HG03159 (cell line): ENCODE results near the gene CHURC1.
"Not testable (repeated sequence)": the region's sequence is repeated elsewhere in the genome, so short reads cannot be mapped to it uniquely, and the experiment has no call there.

Experiments used
- ATAC-seq: cut with Tn5 transposase; IDR thresholded peaks from one replicate; pipeline ENCODE4 v1.9.1; 2021; ENCODE audit warnings: mild to moderate bottlenecking, moderate library complexity; ENCODE audit not compliant: unreplicated experiment

Gene CHURC1

GRCh38 chr14:64906022-64906421 lies 8.2 kb upstream of the CHURC1 start:
- no peak for ATAC-seq

GRCh38 chr14:64910847-64911495 lies 3.3 kb upstream of the CHURC1 start:
- no peak for ATAC-seq

DNA sequence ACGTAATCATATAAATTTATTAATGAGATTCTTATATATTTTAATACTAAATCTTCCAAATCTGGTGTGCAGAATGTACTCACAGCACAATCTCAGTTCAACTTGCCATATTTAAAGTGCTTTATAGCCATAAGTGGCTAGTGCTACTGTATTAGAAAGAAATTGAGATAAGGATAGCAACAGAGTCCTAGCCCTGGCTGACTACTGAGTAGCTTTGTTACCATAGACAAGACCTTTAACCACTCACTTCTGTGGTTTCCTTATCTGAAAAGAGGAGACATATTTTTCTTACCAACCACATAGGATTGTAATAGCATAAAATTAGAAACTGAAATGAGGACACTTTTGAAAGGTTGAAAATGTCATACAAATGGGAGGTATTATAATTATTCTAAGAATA lies 2.0 kb upstream of the CHURC1 start:
- no peak for ATAC-seq

DNA sequence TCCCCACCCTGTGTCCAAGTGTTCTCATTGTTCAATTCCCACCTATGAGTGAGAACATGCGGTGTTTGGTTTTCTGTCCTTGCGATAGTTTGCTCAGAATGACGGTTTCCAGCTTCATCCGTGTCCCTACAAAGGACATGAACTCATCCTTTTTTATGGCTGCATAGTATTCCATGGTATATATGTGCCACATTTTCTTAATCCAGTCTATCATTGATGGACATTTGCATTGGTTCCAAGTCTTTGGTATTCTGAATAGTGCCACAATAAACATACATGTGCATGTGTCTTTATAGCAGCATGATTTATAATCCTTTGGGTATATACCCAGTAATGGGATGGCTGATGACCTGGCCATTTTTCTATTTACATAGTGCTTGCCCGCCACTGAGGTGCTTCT lies 778 bp upstream of the CHURC1 start:
- not testable (repeated sequence) for ATAC-seq

DNA sequence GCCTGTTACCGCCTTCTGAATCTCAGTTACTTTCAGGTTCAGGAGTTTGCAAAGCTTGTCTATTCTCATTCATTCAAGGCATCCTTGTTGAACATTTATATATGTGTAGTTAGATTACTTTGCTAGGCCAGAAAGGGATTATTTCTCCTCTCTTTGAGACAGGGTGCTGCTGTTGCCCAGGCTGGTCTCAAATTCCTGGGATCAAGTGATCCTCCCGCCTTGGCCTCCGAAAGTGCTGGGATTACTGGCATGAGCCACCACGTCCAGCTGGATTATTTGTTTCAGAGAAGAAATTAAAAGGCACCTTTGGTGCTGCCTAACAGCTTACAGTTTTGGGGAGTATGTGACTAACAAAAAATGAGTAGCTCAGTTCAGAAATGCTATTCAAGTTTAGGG lies 772 bp downstream of the CHURC1 start:
- no peak for ATAC-seq

- ATAC-seq: no peak
Observed at GRCh38 chr14:64915797-64916196, 1.5 kb downstream of the CHURC1 start.

DNA sequence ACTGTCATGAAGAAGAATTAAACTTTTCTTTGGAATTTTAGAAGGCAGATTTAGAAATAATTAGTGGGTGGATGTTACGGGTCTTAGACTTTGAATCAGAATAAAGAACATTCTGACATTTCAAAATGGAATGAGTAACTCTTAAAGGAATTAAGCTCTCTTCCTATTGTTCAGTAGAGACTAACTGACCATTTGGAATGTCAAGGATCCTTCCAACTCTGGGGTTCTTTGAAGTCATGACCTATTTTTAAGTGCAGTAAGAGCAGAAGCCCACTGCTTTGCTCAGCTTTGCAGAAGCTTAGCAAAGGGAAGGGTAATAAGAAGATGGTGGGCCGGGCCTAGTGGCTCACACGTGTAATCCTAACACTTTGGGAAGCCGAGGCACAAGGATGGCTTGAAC lies 4.0 kb downstream of the CHURC1 start:
- ATAC-seq: no peak

DNA sequence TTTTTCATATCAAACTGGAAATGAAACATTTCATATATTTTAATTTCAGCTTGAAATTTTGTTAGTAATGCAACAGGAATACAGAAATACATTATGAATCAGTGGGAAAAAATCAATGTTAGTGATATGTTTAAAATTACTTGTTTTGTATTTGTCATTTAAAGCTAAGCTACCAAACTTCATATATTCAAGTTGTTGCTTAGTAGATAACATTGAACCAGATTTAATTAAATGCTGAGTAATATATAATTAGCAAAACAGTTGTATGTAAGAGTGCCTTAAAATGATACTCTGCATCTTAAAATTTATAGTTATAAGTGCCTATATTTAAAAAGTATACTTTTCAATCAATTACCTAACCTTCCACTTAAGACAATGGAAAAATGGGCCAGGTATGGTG lies 5.0 kb downstream of the CHURC1 start:
- no peak for ATAC-seq

- ATAC-seq: no peak
Observed at GRCh38 chr14:64919618-64920017, 5.4 kb downstream of the CHURC1 start.

- ATAC-seq: no peak
Observed at GRCh38 chr14:64920465-64920864, 6.2 kb downstream of the CHURC1 start.

- ATAC-seq: no peak
Observed at GRCh38 chr14:64923015-64923414, 8.8 kb downstream of the CHURC1 start.

DNA sequence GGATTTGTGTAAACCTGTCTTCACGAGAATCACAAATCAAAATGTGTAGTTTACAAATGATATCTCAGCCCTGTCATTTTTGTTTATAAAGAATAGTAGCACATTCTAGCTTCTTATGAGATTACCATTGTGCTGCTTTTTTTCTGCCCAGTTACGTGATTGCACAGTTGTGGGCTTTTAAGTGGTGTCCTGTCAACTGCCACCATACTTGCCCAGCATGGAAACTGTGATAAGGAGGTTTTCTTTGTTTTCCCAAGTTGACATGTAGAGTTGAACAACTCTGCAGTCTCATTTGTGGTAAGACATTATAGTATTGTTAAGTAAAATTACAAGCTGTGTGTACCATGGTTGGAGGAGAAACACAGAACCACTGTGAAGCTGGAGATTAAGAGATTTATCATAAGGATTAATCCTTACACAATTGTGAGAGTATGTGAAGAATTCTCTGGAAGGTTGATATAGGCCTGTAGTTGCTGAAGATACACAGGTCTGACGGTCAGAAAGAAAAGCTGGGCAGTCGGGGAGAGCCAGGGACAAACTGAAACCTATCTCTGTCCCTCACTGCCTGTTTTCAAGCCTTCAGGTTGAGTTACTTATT lies 12.2 kb downstream of the CHURC1 start:
- ATAC-seq: no peak

GRCh38 chr14:64927031-64927430 lies 12.8 kb downstream of the CHURC1 start:
- ATAC-seq: no peak

- peak; percentile 80 for ATAC-seq
Observed at GRCh38 chr14:64928239-64929013, 14.2 kb downstream of the CHURC1 start.

DNA sequence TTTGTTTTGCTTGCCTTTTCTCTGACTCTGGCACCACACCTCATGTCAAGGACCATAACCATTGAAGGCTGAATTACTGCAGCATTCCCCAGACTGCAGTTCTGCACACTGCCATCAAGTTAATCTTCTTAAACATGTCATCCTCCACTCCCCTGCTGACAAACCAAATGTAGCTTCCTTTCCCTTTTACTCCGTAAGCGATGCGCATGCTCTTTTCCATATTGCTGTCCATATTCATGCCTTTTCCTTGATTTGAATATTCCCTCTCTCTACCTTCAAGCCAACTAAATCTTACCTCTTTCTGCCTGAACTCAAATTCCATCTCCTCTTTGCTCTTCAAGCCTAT lies 14.7 kb downstream of the CHURC1 start:
- ATAC-seq: no peak

DNA sequence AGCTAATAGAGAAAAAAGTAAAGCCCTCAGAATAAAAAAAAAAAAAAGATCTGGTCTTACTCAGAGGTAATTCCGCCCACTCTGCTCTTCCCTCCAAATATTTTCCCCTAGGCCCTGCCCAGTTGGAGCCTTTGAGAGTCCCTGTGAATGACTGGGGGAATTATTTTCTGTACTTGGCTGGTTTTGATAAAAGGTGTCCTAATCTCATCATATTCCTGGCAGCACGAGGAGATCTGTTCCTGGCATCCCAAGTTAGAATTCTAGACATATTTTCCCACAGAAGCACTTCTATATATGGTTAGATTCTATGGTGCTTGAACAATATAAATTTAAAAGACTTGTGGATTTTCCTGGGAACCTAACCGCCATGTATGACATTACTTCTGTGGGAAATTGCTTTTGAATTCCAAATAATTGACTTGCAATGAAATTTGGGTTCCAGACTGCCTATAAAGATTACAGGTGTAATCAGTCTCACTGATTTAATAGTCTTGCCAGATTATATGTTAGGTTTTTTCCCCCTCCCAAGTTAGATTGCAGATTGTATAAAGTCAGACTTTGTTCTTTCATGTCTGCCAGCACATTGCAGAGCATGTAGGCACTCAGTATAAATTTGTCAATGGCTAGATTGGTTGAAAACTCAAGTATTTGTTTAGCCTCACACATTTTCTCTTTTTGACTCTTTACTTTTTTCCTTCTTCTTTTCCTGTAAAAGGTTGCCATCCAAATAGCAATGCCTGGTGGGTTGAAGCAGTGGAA lies 16.0 kb downstream of the CHURC1 start:
- no peak for ATAC-seq

- ATAC-seq: no peak
Observed at GRCh38 chr14:64931123-64931522, 16.9 kb downstream of the CHURC1 start.

GRCh38 chr14:64932231-64932630 lies 18.0 kb downstream of the CHURC1 start:
- ATAC-seq: no peak

DNA sequence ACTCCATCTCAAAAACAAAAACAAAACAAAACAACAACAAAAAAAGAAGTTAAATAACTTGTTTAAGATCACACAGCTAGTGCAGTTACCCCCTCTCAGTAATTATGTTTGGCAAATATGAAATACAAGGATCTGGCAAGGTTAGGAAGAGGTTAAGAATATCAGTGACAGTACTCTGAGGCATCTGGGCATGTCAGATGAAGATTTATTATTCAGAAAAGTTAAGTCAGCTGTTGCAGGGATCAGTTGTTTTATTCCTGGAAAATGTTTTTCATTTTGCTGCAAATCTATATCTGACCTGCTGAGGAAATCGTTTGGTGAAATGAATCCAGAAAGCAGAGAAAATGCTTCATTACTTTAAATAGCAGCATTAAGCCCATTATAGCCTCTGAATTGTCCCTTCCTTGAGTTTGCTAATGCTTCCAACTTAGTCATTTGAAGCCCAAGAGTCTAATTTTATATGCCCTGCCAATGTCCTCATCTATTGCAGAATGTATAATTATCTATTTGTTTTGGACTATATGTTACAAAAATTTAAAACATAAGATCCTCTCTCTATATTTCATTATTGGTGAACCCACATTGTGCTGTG lies 20.2 kb downstream of the CHURC1 start:
- no peak for ATAC-seq

- no peak for ATAC-seq
Observed at GRCh38 chr14:64935508-64935907, 21.3 kb downstream of the CHURC1 start.

DNA sequence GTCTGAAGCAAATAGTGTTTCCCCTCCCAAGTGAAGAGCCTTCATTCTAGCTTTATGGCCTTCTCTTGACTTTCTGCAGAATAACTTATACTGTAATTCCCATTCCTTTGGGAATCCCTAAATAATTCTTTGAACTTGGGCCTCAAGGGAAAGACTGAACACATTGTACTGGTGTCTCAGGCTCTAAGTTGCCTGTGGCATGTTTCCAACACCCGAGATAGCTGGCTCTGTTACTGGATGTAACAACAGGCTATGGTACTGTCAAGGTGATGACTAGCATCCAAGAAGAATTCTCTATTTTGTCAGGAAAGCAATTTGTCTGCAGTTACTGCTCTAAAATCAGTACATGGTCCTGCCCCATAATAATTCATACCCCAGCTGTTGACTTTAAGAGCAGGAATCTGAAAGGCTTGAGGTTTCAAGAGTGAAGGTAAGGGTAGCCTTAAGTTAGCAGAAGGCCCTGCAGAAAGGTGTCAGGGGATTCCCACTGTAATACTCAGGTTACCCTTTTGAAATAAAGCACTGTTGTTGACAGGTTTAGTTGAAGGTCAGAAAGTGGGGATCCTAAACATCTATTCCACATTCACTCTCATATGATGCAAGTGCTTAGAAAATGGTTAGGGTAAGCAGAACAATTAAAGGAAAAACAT lies 23.0 kb downstream of the CHURC1 start:
- no peak for ATAC-seq
